Endometrium (tissue), 2 donors: ENCODE data around the gene AGL.
"Not testable (repeated sequence)": the region's sequence is repeated elsewhere in the genome, so short reads cannot be mapped to it uniquely, and the experiment has no call there.

Source experiments
- FAIRE-seq: peaks from 2 replicates; lab custom pipeline; 2012; peaks lifted over from hg19 to GRCh38; lab: Jason Lieb, UNC
- donor health status: control.
- donor health status: control.

The AGL gene

GRCh38 chr1:99851850-99852454, 1.8 kb downstream of the AGL start:
- no peak for FAIRE-seq

DNA sequence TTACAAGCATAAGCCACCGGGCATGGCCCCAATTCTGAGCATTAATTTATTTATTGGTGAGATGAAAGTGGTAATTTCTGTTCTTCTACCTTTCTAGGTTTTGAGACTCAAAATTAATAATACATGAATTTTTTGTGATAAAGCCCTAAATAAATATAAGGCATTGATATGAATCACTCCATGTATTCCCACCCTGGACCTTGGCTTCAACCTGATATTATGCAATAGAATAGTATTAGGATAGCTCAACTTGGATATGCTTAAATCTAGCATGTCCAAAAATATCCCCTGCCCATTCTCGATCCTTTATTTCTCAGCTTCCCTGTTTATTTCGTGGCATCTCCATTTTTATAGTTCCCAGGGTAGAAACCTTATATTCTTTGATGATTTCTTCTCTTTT, 2.5 kb downstream of the AGL start:
- FAIRE-seq, result no peak

DNA sequence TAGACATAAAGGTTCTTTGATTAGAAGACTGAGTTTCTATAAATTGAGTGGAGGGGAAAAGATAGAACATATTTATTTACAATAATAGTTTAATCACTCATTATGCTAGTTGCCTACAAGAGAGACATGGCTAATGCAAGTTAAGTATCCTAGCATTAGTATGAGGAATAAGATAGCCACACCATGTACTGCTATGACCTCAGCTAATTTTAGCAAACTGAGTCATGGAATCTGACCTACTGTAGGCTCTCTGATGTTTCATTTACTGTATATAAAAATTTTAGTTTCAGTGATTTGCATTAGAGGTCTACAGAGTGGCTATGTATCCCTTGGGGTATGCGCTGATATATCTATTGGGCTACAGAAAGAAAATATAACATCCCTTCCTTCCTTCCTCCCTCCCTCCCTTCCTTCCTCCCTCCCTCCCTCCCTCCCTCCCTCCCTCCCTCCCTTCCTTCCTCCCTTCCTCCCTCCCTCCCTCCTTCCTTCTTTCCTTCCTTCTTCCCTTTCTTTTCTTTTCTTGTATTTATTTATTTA, 5.8 kb downstream of the AGL start:
- FAIRE-seq, result no peak

GRCh38 chr1:99857041-99857440, 6.9 kb downstream of the AGL start:
- not testable (repeated sequence) for FAIRE-seq

GRCh38 chr1:99858286-99858685, 8.1 kb downstream of the AGL start:
- FAIRE-seq, result no peak

DNA sequence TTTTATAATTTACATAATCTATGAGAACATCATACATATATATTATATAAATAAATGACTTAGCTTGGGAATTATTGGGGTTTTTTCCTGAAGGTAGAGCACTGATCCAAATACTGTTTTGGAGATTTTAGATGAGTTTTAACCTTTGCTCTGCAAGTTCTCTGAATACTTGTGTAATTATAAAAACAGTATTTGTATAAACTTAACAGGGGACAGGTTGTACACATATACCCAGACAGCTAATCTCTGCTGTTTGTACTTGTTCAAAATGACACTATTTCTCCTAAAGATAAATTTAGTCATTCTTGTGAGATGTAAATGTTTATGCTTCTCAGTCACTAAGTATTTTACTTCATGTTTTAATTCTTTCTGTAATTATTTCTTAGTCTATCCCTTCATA, 8.7 kb downstream of the AGL start:
- no peak for FAIRE-seq

DNA sequence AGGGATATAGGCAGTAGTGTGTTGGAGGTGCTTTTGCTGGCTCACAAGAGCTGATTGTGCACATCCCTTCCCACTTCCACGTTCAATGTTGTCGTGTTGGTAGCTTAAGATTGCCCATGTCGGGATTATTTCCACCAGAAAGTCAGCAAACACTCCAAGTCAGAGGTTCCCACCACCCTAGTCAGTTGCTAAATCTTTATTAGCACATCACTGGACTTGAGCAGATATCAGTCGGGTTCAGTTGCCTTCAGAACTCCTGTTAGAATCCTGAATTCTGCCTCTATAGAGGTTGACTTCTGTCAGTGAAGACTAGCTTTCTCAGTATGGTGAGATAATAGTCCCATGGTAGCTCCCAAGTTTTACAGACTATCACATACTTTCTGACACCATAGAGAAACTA, 10.5 kb downstream of the AGL start:
- no peak for FAIRE-seq

DNA sequence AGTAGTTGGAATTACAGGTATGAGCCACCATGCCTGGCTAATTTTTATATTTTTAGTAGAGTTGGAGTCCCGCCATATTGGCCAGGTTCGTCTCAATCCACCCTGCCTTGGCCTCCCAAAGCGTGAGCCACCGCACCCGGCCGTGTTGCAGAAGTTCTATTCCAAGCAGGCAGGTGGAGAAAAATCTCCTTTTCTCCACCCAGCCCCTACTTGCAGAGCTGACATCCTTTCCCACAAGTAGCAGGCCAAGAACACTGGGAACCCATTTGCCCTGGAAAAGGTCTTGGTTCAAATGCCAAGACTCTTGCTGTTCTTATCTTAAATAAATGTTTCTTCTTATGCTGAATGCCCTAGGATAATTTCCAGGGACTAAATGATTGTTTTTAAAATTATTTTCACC, 17.5 kb downstream of the AGL start:
- no peak for FAIRE-seq

GRCh38 chr1:99869304-99869703, 19.1 kb downstream of the AGL start:
- no peak for FAIRE-seq

- no peak for FAIRE-seq
Observed at GRCh38 chr1:99869723-99870122, 19.6 kb downstream of the AGL start.

DNA sequence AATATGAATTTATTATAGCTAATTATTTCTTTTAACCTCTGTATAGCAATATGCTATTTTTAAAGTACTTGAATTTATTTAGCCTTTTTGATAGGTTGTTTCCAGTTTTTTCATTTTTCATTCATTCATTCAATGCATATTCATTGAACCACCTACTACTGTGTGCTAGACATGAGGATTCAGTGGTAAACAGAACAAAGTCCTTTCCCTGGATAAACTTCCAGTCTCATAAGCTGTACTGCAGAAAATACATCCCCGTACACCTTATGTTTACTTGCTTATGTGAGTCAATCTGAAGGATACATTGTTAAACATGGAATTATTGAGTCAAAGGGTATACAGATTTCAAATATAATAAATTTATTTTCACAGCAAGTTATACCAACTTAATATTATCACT, 21.9 kb downstream of the AGL start:
- no peak for FAIRE-seq

- no peak for FAIRE-seq
Observed at GRCh38 chr1:99877568-99877967, 27.4 kb downstream of the AGL start.

- no peak for FAIRE-seq
Observed at GRCh38 chr1:99886179-99886578, 36.0 kb downstream of the AGL start.

DNA sequence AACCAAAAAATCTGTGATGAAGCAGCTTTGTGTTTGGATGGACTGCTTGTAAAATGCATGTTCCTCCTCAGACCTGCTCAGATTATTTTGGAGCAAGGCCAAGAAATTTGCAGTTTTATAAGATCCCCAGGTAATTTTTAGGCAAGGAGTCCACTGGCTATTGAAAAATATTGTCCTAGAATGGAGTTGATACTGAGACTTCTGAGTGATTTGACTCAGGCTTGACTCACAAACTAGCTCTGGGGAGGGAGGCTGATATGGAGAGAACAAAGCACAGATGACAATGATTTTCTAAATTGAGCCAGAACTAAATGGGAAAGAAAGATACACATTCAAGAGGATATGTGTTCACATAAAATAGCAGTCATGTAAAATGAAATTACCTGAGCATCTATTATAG, 36.7 kb downstream of the AGL start:
- no peak for FAIRE-seq

GRCh38 chr1:99887890-99888289, 37.7 kb downstream of the AGL start:
- no peak for FAIRE-seq

- no peak for FAIRE-seq
Observed at GRCh38 chr1:99891997-99892396, 41.8 kb downstream of the AGL start.

GRCh38 chr1:99903278-99903677, 53.1 kb downstream of the AGL start:
- FAIRE-seq, result not testable (repeated sequence)

DNA sequence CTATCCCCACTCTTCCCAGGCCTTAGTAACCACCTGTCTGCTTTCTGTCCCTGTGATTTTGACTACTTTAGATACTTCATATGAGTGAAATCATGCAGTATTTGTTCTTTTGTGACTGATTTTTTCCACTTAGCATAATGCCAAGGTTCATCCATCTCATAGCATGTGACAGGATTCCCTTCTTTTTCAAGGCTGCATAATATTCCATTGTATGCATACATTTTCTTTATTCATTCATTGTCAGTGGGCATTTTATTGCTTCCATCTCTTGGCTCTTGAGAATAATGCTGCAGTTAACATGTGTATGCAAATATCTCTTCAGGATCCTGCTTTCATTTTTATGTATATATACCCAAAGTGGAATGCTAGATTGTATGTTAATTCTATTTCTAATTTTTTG, 56.4 kb downstream of the AGL start:
- no peak for FAIRE-seq

DNA sequence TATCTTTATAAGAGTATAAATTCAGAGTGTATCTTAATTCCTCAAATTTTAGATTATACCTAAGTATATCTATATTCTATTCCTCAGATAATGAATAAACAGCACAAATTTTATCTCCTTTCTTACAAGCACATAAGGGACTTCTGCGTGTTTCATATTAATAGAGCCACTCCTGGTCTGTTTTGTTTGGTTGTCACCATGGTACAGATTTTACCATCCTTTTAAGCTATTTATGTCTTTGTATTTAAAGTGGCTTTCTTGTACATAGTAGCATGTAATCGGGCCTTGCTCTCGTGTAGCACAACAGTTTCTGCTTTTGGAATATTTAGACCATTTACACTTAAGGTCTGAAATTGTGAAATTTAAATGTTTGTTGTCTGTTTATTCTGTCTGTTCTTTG, 67.1 kb downstream of the AGL start:
- no peak for FAIRE-seq

DNA sequence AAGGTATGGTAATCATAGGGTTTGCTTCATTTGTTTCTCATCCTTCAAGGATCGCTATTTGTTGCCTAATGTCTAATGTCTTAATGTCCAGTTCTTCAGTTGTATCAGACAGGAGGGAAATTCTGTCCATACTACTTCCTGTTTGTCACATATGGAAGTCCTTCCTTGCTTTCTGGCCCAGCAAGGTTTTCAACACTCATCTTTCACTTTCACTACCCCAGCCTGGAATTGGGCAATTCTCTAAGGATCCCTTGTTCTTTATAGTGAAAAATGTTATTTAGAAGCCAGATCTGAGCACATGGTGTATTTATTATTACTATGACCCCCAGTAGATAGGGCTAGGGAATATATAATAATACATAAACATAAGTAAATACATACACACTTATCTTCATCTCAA, 69.1 kb downstream of the AGL start:
- FAIRE-seq, result no peak

DNA sequence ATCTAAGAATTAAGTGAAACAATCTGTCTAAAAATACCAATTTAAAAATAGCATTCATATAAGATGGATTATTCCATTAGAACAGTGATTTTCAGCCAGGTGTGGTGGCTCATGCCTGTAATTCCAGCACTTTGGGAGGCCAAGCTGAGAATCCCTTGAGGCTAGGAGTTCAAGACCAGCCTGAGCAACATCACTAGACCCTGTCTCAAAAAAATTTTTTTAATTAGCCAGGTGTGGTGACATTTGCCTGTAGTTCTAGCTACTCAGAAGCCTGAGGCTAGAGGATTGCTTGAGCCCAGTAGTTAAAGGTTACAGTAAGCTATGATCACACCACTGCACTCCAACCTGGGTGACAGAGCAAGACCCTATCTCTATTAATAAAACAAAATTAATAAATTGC, 84.6 kb downstream of the AGL start:
- no peak for FAIRE-seq

- FAIRE-seq, result no peak
Observed at GRCh38 chr1:99935534-99935933, 85.4 kb downstream of the AGL start.

DNA sequence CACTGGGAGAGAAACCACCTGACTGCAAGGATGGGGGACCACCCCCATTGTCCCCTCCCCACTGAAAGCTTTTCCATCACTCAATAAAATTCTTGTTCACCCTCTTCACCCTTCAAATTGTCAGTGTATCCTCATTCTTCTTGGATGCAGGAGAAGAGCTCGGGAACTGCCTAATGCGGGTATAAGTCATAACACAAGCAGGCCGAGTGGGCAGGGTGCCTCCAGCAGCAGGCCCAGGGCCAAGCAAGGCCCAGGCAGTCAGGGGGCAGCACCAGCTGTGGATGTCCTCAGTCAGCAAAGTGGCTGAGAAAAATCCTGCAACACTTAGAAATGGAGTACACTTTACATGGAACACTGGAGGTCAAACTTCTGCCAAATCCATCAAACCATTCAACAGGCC, 85.9 kb downstream of the AGL start:
- no peak for FAIRE-seq

GRCh38 chr1:99942723-99943122, 92.6 kb downstream of the AGL start:
- peak; percentile 37 for FAIRE-seq
